Hepatocyte (in vitro differentiated cells): ENCODE measurements around the gene TSPAN3.

Experiments used
- CTCF ChIP-seq: fragments of 200-600 bp; sonication (generic); IDR thresholded peaks from 2 replicates; pipeline ENCODE4 v1.5.1; 2016; ENCODE audit warnings: antibody characterized with exemption, mild to moderate bottlenecking; ENCODE audit not compliant: poor library complexity
- EZH2 ChIP-seq: fragments of 200-600 bp; sonication (generic); IDR thresholded peaks from 2 replicates; pipeline ENCODE4 v1.6.1; 2016; ENCODE audit warnings: antibody characterized with exemption, mild to moderate bottlenecking, borderline replicate concordance
- EZH2phosphoT487 ChIP-seq: fragments of 200-600 bp; sonication (generic); IDR thresholded peaks from one replicate; pipeline ENCODE4 v1.6.1; 2018; ENCODE audit warnings: antibody characterized with exemption, mild to moderate bottlenecking, low read depth, moderate library complexity; ENCODE audit not compliant: unreplicated experiment, severe bottlenecking

- TF ChIP-seq CTCF (peak; percentile 55), EZH2 (no peak), EZH2phosphoT487 (no peak)
Observed at GRCh38 chr15:77034695-77035489, 36.0 kb downstream of the TSPAN3 start.
